GM20431 (cell line): ENCODE measurements around the gene PLEKHG2.
"Not testable (repeated sequence)": the region's sequence is repeated elsewhere in the genome, so short reads cannot be mapped to it uniquely, and the experiment has no call there.

Source experiments
- in situ Hi-C: fragments of 300-500 bp; cut with MseI, MboI; formaldehyde crosslinking; loops from one replicate; pipeline ENCODE4 v1.15.0; 2020; ENCODE audit warnings: low sequenced_read_pairs; ENCODE audit not compliant: unreplicated experiment

Gene PLEKHG2, protein sequence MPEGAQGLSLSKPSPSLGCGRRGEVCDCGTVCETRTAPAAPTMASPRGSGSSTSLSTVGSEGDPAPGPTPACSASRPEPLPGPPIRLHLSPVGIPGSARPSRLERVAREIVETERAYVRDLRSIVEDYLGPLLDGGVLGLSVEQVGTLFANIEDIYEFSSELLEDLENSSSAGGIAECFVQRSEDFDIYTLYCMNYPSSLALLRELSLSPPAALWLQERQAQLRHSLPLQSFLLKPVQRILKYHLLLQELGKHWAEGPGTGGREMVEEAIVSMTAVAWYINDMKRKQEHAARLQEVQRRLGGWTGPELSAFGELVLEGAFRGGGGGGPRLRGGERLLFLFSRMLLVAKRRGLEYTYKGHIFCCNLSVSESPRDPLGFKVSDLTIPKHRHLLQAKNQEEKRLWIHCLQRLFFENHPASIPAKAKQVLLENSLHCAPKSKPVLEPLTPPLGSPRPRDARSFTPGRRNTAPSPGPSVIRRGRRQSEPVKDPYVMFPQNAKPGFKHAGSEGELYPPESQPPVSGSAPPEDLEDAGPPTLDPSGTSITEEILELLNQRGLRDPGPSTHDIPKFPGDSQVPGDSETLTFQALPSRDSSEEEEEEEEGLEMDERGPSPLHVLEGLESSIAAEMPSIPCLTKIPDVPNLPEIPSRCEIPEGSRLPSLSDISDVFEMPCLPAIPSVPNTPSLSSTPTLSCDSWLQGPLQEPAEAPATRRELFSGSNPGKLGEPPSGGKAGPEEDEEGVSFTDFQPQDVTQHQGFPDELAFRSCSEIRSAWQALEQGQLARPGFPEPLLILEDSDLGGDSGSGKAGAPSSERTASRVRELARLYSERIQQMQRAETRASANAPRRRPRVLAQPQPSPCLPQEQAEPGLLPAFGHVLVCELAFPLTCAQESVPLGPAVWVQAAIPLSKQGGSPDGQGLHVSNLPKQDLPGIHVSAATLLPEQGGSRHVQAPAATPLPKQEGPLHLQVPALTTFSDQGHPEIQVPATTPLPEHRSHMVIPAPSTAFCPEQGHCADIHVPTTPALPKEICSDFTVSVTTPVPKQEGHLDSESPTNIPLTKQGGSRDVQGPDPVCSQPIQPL (N-terminal part only)

DNA sequence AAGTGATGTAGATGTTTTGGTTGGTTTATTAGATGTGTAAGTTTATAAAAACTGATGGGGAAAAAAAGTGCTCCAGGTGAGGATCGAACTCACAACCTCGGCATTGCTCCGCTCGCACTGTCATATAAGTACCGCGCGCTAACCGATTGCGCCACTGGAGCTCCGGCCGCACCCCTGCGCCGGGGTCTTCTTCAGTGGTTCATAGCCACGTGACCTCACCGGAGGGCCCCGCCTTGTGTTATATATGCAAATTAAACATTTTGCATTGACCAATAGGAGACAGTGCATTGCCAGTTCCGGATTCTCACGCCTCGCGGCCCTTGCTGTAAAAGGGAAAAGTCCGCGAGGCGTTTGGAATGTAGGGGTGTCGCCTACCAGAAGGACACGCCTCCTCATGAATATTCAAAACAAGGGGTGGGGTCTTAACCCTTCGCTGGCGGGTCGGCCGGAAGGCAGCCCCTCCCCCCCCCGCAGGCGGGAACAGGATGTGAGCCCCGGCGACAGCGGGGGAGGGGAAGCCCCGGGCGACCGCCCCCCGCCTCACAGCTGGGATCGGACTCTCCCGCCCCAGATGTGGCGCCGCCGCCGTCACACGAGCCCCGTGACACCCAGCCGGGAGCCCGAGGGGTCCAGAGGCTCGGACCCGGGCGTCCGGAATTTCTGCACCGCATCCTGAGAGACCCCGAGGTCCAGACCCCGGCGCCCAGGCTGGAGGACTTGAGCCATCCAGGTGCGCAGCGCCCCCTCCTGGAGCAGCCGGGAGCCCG, at the start of gene PLEKHG2:
Gene PLEKHG2, plus strand, starts transcription at position 570 of the 767 bp plus-strand sequence. CDS start 1,418 bp downstream, outside the sequence.
- in situ Hi-C loops: no loop called here

DNA sequence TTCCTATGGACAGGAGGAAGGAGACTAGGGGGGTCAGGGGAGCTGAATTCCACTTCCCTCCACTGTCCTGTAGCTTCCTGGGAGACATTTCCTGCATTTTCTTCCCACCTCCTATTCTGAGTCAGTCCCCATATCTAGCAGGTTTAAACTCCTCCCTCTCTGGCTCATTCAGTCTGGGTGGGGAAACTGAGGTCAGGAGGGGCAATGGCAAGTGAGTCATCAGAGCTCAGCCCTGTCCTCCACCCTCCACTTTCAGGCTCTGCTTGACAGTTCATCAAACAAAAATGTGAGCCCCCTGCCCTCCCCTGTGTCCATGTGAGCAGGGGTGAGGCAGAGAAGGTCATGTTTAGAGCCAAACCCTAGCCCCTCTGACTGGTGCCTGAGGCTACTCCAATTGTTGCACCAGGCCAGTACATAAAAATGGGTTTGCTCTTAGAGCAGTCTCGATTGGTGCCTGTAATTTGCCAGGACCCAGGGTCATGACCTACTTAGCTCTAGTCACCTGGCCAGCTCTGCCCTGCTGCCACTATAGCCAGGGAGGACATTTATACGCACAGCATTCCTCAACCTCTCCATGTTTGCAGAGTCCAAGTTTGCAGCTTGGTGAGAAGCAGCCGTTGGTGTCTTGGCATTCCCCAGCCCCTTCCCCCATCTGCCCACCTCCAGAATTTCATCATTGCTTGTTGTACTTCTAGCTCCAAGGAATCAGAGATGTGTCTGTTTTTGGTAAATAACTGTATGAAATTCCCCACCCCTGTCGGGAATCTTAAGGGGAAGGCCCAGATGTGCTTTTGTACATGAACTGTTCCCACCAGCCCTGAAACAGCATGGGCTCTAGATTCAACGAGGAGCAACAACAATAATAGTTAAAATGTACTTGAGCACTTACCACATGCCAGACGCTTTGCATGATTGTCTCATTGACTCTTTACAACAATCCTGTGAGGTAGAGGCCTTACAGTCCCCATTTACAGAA, 49.5 kb upstream of the PLEKHG2 start:
- in situ Hi-C loops: no loop called here

DNA sequence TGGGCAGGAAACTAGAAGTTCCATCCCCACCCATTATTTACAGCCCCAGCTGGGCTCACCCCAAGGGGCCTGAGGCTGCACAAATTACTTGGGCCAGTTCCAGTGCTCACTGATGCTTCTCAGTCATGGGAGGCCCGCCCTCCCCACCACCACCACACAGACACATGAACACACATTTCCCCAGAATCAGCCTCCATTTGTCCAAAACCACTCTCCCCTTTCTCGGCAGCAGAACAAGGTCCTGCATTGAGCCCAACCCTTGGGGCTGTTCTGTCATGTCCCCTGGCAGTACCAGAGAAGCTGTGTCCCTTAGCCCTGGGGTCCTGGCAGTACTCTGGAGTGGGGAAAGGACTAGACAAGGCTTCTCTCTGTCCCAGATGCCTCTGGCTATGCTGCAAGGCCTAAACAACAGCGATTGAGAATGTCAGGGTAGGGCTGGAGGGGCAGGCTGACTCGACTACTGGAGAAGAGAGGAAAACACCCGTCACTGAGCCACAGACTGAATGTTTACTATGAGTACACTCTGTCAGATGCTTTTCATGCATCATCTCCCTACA, 48.5 kb upstream of the PLEKHG2 start:
- in situ Hi-C loops: no loop called here

DNA sequence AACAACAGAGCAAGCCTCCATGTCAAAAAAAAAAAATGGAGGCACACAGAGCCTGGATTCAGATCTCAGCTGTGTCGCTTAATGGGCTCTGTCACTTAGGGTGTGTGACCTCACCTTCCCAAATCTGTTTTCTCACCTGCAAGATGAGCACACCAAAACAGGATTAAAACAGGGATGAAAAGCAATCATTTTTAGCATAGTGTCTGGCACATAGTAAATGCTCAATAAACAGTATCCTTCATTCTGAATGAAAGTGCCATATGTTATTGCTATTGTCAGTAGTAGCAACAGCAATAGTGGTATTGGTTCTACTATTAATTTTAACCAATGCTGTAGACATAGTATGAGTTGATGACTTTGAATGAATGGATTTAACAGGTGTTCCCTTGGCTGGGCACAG, 46.9 kb upstream of the PLEKHG2 start:
- in situ Hi-C loops: no loop called here

DNA sequence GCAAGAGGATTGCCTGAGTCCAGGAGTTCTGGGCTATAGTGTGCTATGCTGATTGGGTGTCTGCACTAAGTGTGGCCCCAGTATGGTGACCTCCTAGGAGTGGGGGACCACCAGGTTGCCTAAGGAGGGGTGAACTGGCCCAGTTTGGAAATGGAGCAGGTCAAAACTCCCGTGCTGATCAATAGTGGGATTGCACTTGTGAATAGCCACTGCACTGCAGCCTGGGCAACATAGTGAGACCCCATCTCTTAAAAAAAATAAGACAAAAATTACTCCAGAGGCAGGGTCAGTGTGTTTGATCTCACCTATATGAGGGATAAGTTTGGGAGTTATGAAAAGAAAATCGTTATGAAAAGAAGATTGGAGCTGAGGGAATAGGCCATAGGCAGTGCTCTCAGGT, 43.3 kb upstream of the PLEKHG2 start:
- in situ Hi-C loops: no loop called here

DNA sequence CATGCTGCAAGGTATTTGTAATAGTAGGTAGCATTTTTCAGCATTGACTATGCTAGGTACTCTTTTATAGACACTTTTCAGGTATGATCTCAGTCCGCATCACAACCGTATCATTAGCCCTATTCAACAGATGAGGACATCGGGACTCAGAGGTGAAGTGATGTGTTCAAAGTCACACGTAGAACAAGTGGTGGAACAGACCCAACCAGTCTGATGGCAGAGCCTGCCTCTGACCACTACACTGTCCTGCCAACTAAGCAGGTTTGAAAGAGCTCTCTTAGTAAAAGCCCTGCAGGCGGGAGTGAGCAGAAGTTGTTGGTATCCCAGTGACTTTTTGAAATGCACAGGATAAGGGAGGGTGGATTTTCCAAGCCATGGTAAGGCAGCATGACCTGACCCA, 41.7 kb upstream of the PLEKHG2 start:
- in situ Hi-C loops: no loop called here

DNA sequence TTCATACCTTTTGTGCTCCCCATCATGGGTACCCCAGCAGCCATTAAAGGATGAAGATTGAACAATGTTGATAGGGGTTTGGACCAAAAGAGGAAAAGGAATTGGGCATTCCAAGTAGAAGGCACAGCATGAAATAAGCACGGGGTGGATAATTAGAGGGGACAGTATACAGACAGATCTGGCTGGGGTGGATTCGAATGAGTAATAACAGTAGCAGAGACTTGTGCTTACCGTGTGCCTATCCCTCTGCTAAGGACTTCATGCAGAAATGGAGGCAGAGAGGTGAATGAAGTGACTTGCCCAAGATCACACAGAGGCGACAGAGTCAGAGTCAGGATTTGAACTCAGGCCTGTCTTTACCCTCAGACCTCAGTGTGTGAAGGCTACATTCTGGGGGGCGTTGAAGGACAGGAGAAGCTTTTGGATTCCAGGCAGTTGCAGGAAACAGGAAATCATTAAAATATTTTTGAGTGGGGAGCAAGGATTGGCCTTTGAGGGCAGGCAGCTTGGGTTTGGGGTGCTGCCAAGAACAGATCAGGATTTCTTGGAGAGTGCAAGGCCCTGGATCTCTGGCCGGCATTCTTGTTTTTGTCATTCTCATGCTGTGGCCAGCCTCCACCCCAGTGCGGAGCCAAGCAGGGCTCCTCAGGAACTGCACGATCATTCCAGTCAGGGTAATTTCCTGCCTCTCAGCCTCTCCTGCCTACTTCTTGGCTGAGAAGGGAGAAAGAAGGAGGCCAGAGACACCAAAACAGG, 40.2 kb upstream of the PLEKHG2 start:
- in situ Hi-C loops: no loop called here

DNA sequence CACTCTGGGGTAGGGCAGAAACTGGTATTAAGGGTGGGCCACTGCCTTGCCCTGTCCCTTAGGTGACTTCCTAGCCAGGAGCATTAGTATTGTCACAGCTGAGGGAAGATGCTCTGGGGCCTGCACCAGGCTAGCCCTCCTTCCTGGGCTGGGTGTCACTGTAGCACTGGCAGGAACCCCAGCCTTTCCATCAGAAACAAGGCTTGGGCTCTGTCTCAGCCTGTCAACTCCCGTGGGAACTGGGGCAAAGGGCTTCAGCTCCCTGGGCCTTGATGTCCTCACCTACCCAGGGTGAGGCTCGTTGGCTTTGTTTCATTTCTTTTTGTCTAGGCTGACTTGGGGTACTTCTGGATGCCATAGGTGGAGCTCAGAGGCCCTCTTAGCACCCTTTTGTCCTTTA, 39.5 kb upstream of the PLEKHG2 start:
- in situ Hi-C loops: no loop called here

DNA sequence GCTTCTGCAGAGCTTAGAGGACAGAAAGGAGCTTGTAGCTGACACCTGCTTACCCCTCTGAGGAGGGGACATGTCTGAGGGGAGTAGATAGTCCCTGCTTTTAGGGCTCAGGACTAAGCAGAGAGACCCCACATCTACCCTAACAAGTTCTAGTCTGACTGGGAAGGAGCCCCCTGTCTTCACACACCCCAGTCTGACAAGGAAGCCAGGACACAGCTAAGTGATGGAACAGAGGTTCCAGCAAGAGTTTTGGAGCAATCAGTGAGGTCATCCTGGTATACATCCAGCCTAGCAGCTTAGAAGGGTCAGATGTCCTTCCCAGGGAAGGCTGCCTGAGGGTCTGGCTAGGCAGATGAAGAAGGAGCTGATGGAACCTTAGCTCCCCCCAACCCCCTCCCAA, 36.5 kb upstream of the PLEKHG2 start:
- in situ Hi-C loops: no loop called here

DNA sequence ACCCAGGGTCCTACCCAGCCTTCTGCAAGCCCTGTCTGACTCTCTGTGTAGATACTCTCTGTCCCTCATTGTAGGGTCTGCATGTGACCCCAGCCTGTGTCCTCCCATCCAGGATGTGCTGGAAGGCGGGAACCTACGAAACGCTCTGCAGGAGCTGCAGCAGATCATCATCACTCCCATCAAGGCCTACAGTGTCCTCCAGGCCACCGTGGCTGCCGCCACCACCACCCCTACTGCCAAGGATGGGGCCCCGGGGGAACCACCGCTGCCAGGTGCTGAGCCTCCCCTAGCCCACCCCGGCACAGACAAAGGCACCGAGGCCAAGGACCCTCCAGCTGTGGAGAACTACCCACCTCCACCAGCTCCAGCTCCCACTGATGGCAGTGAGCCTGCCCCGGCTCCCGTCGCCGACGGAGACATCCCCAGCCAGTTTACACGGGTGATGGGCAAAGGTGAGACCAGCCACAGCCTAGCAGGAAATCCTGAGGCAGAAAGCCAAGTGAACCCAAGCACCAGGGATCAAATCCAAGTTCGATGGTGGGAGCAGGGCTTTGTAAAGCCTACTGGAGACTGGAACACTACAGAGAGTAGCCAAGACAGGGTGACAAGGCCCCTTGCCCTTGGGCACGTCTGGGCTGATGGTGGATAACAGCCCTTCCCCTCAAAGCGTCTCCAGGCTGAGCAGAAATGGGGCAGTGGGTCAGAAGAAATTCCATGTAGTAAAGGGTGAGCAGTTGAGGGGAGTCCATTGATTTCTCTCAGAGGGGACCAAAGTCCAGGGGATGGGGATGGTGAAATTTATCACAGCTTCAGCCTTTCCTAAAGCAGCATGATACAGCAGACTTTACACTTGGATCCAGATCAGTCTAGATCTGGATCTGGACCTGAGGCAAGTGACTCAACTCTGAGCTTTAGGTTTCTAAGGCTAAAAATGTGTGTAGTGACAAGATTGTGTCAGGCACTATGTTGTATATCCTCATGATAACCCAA, 34.8 kb upstream of the PLEKHG2 start:
- in situ Hi-C loops: no loop called here

DNA sequence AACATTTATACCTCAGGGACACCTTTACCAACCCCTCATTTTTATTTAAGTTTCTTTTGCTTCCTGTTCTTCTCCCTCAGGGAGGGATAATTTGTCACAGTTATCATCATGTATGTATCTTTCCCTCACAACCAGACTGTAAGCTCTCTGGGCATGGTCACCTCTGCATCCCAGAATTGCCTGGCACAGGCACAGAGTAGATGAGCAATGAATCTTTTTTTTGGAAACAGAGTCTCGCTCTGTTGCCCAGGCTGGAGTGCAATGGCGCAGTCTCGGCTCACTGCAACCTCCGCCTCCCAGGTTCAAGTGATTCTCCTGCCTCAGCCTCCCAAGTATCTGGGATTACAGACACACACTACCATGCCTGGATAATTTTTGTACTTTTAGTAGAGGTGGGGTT, 33.1 kb upstream of the PLEKHG2 start:
- in situ Hi-C loops: not testable (repeated sequence)

DNA sequence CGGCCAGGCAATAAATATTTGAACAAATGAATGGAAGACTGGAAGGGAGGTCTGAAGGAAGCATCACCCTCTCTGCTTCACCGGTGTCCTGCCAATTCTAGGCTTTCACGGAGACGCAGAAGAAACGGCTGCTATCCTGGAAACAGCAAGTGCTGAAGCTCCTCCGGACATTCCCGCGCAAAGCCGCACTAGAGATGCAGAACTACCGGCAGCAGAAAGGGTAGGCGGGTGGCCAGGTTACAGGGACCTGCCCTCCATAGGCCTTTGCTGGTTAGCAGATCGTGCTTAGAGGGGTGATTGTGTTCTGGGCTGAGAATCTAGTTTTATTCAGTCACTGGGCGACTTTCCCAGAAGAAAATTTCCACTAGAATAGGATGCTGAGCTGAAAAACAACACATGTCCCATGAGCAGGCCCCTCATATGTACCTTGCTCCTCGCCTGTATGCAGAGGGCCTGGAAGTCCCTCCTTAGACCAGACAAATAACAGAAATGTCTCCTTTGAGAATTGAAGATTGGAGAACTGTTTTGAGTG, 32.5 kb upstream of the PLEKHG2 start:
- in situ Hi-C loops: no loop called here

DNA sequence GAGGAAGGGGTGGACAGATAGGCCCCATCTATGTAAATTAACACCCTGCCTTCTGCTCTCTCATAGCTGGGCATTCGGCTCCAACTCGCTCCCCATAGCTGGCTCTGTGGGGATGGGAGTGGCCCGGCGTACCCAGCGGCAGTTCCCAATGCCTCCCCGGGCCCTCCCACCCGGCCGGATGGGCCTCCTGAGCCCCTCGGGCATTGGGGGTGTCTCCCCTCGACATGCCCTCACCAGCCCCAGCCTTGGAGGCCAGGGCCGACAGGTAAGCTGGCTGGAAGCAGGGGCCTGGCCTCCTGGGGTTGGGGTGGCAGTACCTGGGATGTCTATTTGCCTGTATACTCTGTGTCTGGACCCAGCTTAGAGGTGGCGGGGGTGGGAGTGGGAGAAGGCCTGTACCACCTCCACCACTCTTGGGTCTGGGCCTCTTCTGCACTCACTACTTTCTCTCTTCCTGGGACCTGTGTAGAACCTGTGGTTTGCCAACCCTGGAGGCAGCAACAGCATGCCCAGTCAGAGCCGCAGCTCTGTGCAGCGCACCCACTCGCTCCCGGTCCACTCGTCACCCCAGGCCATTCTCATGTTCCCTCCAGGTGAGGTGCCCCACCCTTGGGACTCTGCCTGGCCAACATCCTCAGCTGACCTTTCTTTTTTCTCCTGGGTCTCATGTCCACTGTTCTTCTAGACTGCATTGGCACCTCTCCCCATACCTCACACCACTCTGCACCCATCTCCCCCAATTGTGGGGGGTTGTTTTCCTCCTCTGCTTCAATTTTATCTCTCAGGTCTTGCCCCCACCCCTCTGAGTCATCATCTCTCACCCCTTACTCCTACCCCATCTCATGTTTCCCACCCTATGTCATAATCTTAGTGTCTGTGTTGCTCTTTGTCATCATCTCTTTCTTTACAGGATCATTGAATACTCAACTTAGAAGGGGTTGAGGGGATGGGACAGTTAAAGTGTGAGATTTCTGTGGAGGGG, 31.7 kb upstream of the PLEKHG2 start:
- in situ Hi-C loops: no loop called here

DNA sequence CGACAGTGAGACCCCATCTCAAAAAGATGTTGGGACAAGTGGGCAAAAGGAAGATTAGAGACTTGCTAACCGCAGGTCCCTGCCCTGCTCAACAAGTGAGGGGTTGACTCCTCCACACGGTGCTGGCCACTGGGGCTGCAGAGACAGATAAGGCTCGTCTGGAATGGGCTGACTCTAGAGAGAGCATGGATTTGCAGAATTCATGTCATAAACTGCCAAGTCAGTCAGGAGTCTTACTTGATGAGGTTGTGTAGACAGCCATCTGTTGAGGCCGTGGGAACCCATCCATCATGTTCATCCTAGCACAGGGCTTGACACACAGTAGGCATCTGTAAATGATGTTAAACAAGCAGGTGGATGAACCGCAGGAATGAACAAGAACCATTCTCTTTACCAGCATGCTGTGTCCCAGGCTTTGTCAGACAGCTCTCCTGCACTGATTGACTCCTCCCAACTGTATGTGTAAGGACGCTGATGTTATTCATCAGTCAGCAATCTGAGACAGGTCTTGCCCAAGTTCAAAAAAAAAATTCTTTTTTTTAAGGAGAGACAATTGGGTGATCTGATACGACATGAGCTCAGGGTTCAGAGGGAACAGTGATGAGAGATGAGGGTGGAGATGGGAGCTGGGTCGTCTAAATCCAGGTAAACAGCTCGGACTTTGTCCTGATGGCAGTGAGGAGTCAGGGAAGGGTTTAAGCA, 30.4 kb upstream of the PLEKHG2 start:
- in situ Hi-C loops: no loop called here
